GM18502 (cell line): ENCODE data around the gene OR6Q1.
"Not testable (repeated sequence)": the region's sequence is repeated elsewhere in the genome, so short reads cannot be mapped to it uniquely, and the experiment has no call there.

Experiments
- ATAC-seq: cut with Tn5 transposase; IDR thresholded peaks from one replicate; pipeline ENCODE4 v1.9.1; 2021; ENCODE audit warnings: mild to moderate bottlenecking; ENCODE audit not compliant: unreplicated experiment, poor library complexity

Gene OR6Q1

GRCh38 chr11:58030653-58031052 is at the start of gene OR6Q1:
Gene OR6Q1 (plus strand): TSS chr11:58030953. CDS start chr11:58030953, 0 bp downstream.
- no peak for ATAC-seq

DNA sequence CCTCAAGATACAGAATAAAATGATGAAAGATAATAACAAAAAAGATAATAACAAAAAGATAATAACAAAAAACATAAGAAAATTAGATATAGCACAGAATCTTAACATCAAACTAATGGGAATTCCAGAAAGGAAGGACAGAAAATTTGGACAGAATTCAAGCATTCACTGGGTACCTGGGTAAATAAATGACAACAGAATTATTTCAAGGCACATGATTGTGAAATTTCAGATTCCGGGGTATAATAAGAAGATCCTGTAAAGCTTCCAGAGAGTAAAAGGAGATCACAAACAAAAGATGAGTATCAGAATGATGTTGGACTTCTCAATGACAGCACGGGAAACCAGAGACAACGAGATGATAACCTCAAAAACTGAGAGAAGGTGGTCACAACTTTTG is 49.2 kb upstream of the OR6Q1 start:
- ATAC-seq = no peak

- ATAC-seq = no peak
These were observed 48.0 kb upstream of the OR6Q1 start for GRCh38 chr11:57982776-57983175.

DNA sequence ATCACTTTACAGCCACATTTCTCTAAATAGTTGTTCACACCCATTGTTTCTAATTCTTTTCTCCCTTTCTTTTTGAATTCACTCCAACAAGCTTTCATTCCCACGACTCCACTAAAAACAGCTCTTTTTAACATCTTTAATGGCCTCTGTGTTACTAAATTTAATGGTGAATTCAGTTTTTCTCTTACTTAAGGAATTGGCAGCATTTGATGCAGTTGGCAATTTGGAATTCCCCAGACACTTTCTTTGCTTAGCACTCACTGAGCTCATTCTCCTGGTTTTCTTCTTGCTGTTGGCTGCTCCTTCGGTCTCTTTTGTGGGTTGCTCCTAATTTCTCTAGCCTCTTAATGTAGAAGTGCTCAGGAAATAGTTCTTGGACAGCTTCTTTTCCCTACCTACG is 47.6 kb upstream of the OR6Q1 start:
- no peak for ATAC-seq

- not testable (repeated sequence) for ATAC-seq
These were observed 31.2 kb upstream of the OR6Q1 start for GRCh38 chr11:57999523-57999922.

- not testable (repeated sequence) for ATAC-seq
These were observed 30.7 kb upstream of the OR6Q1 start for GRCh38 chr11:58000021-58000420.

DNA sequence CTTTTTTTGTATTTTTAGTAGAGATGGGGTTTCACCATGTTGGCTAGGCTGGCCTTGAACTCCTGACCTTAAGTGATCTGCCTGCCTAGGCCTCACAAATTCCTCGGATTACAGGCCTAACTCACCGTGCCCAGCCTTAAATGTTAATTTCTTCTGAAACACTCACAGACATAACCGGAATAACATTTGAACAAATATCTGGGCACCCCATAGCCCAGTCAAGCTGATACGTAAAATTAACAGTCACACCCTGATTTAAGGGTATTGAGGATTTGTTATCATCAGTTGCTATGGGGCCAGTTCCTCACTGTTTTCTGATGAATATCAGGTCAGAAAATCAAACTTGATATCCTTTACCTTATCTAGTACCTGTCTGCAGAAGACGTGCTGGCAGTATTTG is 30.1 kb upstream of the OR6Q1 start:
- ATAC-seq = no peak

- ATAC-seq = no peak
These were observed 27.7 kb upstream of the OR6Q1 start for GRCh38 chr11:58003036-58003435.

- no peak for ATAC-seq
These were observed 27.2 kb upstream of the OR6Q1 start for GRCh38 chr11:58003591-58003990.

DNA sequence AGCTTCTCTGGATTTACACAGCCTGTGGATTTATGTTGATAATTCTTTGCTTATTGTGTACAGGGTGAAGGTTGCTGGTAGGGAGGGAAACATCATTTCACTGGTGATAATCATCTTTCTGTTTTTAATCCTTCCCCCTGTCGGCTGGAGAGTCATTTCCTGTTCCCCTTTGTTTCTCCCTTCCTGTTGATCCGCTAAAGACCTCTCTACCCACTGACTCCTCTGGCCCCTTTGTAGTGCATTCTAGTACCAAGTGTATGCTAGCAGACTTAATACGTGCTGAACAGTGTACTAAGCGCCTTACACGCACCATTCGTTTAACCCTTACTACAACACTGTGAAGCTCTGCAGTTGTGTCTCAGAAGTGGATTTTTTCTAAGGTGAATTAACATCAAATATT is 26.1 kb upstream of the OR6Q1 start:
- no peak for ATAC-seq

DNA sequence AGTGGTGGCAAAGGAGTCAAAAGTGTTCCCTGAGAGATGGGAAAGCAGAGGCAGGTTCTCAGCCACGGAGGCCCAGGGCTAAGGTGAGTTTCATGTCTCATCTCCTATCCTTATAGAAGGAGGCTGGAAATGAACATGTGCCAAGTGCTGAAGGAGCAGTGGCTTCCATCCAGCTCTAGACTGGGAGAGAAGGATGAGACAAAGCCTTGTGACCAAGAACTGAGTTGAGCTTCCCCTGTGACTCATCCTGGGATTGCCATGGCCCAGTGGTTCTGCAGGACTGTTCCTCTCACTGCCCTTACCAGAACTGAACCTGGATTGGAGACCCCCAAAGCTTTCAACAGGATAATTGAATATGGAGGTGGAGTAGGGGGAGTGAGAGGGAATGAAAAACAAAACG is 23.8 kb upstream of the OR6Q1 start:
- ATAC-seq = no peak

DNA sequence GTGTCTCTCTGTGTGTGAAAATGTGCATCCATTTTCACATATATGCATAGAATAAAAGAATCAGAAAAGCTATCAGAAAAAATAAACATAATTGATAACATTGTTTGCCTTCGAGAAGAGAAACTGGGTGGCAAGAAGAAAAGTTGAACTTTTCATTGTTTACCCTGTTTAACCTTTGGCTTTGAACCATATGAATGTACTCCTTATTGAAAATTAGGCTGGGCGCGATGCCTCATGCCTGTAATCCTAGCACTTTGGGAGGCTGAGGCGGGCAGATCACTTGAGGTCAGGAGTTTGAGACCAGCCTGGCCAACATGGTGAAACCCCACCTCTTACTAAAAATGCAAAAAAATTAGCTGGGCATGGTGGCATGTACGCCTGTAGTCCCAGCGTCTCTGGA is 19.0 kb upstream of the OR6Q1 start:
- ATAC-seq = no peak

GRCh38 chr11:58023435-58023931 is 7.3 kb upstream of the OR6Q1 start, which contains the start of gene OR9Q1:
Gene OR9Q1 (plus strand): TSS chr11:58023881. CDS start chr11:58179445, 155,564 bp downstream.
- no peak for ATAC-seq

- ATAC-seq = no peak
These were observed 6.1 kb upstream of the OR6Q1 start for GRCh38 chr11:58024601-58025091.

DNA sequence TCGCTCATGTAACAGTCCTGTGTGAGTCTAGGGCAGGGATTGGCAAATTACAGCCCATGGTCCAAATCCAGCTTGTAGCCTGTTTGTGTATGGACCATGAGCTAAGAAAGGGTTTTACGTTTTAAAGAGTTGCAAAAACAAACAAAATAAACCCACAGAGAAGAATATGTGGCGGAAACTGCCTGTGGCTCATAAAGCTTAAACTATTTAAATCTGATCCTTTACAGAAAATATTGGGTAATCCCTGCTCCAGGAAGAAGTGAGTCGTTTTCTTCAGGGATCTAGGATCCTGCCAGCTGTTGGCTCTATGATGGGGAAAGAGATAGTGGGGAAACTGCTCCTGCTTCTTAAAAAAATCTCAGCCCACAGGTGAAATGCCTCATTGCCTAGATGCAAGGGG is 3.4 kb upstream of the OR6Q1 start:
- no peak for ATAC-seq

GRCh38 chr11:58028687-58029411 is 1.9 kb upstream of the OR6Q1 start:
- no peak for ATAC-seq

- ATAC-seq = no peak
These were observed 3.7 kb downstream of the OR6Q1 start for GRCh38 chr11:58034471-58034870.

- ATAC-seq = no peak
These were observed 8.8 kb downstream of the OR6Q1 start for GRCh38 chr11:58039589-58039988.

DNA sequence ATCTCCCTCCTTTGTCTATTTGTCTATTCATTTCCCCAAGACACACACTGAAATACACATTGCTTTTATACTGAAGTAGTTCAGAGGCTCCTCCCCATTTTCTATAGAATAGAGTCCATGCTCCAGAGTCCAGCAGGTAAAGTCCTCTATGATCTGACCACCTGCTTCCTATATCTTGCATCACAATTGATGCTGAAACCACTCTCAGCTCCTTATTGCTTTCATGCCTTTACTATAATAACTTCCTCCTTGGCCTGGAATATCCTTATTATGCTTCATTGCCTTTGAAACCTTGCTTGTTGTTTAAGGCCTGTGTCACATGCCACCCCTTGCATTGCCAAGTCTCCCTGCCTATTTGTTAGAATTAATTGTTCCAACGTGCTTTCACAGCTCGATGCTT is 12.6 kb downstream of the OR6Q1 start:
- ATAC-seq = no peak

DNA sequence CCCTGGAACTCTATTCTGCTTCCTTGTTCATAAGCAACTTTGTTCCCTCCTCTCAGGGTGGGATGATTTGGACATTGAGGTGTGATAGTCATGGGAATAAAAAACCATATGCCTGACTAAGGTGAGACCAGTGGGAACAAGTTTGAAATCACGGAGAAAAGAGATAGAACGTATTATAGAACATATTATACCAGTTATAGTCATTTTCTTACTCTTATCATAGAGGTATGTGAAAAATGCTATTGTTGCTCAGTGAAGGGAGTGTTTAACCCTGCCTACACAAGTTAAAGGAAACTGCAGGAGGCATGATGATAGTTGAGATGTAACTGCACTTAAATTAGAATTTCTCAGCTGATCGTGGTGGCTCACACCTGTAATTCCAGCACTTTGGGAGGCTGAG is 15.5 kb downstream of the OR6Q1 start:
- no peak for ATAC-seq

- no peak for ATAC-seq
These were observed 17.1 kb downstream of the OR6Q1 start for GRCh38 chr11:58047818-58048217.

- no peak for ATAC-seq
These were observed 25.2 kb downstream of the OR6Q1 start for GRCh38 chr11:58055806-58056401.
